HT1080 (cell line): ENCODE measurements around the gene ABCA5. TPM values are rescaled to one million over a fixed set of nuclear protein-coding genes. Genes with fewer than 3 reads are reported as not detected.
"Not testable (repeated sequence)": the region's sequence is repeated elsewhere in the genome, so short reads cannot be mapped to it uniquely, and the experiment has no call there.

Experiments
- DNase-seq: peaks from one replicate; pipeline ENCODE4 v3.0.0-alpha.2; 2015; ENCODE audit warnings: low read depth
- total RNA-seq: library from RNA; depleted of rRNA; stranded (reverse); fragments of >200 nt; shearing (Covaris generic); gene quantifications from 2 replicates; pipeline ENCODE4 v1.2.3, GENCODE V29; 2014

Gene ABCA5
- total RNA-seq, 1 experiment from 2014 or later = 0.64 TPM

DNA sequence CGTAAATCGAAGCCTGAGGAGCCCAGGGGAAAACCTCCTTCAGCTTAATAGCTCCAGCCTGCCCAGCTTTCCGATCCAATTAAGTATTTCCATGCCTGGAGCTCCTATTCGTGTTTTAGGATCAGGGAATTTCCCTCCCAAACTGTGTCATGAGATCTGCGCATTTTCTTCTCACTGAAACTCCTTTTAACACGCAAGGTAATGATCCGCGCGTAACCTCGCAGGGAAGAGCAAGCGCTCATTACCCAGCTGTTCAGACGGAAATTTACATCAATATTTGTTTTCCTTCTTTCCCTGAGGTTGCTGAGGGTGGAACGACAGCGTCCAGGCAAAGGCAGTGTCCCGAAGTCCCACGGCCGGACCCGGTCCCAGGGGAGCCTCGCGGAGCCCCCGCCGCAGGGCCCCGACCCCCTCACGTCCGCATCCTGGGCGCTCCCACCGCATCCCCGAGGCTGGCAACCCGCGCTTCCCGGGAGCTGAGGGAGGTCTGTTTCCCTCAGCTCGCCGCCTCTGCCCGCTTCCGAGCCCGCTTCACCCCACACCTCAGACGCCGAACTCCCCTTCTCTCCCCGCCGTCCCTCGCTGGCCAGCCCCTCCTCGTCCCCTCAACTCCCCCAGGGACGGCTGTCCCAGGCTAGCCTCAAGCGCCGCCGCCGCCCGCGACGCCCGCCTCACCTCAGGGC lies 415 bp downstream of the ABCA5 start:
- no peak for DNase-seq

DNA sequence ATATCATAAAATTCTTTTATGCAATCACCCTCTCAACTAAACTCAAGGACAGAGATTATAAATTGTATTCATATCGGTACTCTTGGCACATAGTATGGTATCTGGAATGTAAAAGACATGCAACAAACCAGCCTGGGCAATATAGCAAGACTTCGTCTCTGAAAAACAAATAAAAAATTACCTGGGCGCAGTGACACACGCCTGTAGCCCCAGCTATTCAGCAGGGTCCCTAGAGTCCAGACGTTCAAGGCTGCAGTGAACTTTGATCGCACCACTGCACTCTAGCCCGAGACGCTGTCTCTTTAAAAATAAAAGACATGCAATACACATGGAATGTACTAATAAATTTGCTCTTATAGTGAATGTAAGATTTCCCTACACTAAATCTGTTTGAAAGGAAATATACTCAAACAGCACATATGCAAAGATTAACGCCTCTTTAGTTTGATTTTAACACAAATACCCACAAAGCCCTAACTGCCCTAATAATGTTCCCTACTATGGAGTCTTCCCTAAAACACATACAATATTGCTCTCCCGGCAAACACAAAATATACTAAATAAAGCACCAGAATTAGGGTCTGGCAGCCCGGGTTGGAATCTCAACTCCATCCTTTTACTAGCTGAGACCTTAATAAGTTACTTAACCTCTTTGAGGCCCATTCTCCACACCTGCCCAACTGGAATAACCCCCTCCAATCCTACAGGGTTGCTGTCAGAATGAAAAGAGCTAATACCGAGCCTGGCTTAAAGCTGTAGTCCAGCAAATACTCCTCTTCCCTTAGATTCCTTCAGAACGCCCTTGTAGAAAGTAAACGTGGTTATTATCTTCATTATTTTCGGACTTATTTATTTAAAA lies 1.2 kb downstream of the ABCA5 start:
- no peak for DNase-seq

DNA sequence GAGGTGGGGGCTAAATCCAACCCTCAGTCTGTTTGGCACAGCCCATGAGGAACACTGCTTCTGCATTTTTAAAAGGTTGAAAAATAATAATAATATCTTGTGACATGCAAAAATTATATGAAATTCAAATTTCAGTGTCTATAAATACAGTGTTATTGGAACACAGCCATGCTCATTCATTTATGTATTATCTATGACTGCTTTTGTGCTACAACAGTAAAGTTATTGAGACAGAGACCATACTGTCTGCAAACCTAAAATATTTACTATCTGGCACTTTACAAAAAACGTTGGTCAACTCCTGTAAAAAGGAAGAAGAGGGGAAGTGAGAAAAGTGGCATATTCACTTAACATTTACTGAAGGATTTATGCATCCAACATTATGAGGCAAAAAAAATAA lies 3.1 kb downstream of the ABCA5 start:
- no peak for DNase-seq

DNA sequence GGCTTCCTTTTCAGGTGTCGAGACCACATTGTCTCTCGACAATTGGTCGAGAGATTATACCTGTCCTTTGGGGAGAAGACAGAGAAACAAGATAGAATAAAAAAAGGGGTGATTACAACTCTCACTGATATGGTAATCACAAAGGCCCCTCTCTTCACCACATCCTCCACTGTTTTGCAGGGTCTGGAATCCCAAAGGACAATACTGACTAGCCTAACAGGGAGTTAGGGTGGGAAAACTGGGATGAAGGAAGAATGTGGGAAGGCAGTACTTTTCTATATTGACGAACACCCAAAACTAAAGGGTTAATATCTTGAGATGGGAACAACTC lies 6.1 kb downstream of the ABCA5 start:
- DNase-seq = no peak

DNA sequence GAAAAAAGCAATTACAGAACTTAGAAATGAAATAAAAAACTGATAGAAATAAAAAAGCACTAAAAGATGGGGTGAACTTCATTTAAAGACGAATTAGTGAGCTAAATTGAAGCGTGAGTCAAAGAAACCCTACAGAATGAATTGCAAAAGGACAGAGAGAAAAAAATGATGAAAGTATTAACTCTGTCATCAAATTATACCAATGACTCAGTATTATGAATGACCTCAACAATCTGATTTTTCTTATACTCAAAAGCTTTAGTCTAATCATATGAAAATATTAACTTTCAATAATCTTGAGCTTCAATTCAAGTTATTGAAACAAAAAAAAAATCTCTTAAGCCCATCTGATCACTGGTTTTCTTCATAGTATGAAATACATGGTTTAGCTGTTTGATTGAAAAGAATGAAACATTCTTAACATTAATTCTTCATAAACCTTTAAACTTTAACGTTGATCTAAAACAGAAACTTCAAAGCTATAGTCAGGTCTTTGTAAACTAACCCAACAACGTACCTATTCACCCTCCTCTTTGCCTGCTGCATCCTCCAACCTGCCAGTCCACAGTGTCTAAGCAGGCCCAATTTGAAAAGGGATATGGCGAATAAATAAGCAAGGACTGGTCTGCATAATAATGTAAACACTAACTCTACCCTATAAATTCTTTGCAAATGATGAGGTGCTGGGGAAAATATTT lies 6.6 kb downstream of the ABCA5 start:
- no peak for DNase-seq

DNA sequence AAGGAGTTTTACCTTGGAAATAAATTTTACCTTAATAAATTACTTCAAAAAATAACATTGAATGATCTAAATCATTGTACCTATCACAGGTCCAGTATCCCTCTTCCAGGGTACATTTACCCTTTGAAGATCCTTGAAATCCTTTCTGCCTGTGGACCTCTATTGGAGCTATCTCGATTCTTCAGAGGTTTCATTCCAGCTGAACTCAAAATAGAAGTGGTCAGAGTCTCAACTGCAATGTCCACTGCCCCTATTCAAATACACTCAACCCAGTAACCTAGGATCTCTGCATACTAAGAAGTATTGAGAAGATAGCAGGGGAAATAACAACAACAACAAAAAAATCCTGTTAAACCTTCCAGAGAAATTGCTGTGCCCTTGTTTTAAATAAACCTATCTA lies 9.3 kb downstream of the ABCA5 start:
- DNase-seq = no peak

DNA sequence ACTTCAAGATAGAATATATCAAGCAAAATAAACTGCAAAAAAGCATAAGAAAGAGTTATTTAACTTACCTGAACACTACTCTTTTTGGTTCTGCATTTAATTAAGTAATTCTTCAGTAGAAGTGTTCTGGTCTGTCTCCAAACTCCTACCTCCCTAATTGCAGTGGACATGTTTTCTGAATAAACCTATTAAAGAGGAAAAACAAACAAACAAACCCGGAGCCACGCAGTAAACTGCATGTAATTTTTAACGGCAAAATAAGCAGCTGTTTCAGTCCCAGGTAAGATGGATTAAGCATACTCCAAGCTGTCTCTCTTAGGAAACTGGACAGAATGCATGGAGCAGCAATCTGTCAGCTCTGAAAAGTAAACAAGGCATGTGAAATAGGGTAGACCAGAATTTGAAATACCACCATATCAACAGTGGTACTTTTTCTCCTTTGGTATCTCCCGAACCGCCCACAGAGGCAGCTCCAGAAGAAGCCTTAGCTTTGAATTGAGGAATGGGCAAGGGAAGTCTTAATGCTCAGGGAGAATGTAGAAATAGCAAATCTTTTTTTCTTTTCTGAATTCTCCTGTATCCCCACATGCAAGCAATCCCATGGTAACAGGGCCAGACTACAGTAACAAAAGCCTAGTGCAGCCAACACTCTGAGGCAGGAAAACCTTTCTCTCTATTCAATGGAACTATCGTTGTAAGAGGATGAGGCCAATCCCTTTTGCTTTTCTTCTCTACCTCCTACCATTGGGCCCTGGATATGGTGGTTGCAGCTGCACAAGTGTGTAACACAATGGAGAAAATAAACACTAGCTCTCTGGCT lies 12.5 kb downstream of the ABCA5 start:
- DNase-seq = no peak

DNA sequence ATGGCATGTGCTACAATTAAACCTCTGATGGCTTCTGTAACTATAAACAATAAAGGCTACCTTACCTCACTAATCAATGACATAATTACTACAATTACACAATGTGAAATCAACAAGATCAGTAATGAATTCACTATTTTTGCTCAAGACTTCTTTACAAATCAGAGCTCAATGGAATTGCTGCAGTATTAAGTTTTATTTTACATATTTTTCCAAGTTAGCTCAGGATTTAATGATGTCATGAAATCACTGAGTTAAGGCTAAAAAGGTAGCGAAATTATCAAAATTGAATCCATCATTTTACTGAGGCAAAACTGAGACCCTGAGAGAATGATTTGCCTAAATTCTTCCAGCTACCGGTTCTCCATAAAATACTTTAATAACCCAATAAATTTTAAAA lies 21.8 kb downstream of the ABCA5 start:
- no peak for DNase-seq

DNA sequence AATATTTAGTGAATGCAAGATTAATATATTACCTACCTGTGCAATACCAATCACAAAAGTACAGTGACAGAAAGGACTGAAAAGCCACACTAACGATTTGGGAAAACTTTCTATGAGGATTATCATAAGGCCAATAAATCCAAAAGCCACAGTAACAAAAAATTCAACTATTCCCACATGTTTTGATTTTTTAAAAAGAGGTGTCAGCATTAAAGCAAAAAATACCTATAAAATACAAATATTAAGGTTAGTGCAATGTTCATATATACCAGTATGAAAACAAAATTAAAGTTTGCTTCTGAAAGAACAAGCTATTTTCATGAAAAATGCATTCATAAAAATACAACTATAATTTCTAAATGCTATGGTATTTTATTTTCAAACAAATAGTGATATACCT lies 24.3 kb downstream of the ABCA5 start:
- DNase-seq = no peak

DNA sequence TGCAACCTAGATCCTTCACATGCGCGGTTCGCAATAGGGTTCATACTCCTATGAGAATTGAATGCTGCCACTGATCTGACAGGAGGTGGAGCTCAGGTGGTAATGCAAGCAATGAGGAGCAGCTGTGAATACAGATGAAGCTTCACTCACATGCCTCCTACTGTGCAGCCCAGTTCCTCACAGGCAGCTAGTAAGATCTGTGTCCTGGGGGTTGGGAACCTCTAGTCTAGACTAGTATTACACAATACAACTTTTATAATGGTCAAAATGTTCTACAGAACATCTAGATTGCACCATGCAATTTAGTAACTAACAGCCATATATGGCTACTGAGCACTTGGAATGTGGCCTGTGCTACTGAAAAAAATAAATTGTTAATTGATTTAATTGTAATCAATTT lies 26.7 kb downstream of the ABCA5 start:
- DNase-seq = no peak

DNA sequence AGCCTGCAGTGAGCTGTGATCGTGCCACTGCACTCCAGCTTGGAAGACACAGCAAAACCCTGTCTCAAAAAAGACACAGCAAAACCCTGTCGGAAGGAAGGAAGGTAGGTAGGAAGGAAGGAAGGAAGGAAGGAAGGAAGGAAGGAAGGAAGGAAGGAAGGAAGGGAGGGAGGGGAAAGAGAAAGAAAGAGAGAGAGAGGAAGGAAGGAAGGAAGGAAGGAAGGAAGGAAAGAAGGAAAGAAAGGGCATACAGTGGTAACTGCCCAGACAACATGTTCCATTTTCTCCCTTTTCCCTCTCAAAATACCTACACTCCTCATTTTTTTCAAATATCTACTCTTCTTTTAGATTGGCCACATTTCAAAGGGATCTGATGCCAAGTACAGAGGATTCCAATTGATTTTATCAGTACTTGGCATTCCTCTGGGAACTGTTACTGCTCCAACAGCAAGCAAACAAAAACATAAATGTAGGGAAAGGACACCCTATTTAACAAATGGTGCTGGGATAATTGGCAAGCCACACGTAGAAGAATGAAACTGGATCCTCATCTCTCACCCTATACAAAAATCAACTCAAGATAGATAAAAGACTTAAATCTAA lies 28.7 kb downstream of the ABCA5 start:
- not testable (repeated sequence) for DNase-seq

DNA sequence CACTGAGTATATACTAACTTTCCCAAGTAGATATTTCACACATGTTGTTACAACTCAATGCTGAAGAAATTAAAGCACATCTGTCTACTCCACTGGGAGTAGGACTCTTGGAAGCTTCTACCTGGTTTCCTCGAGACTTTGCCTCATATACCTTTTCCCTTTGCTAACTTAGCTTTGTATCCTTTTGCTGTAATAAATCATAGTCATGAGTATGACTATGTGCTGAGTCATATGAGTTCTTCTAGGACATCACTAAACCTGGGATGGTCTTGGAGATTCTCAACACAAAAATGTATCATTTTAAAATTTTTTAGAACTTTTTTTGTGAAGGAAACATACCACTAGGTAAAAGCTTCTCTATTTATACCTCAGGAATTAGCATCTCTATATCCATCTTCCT lies 39.8 kb downstream of the ABCA5 start:
- peak; percentile 48 for DNase-seq

DNA sequence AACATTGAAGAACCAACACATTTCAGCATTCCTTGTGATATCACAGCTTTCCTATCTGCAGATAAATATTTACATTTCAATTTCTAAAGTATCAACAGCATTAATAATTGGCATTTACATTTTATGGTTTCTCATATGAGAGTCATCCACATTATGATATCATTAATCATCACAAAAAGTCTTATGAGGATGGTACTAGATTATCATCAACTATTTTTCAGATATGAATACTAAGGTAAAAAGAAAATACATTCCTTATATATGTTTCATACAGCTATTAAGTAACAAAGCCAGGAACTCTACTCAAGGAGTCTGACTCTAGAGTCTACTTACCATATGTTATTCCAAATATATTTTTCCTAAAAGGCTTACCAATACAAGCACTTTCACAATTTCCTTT lies 40.7 kb downstream of the ABCA5 start:
- no peak for DNase-seq

DNA sequence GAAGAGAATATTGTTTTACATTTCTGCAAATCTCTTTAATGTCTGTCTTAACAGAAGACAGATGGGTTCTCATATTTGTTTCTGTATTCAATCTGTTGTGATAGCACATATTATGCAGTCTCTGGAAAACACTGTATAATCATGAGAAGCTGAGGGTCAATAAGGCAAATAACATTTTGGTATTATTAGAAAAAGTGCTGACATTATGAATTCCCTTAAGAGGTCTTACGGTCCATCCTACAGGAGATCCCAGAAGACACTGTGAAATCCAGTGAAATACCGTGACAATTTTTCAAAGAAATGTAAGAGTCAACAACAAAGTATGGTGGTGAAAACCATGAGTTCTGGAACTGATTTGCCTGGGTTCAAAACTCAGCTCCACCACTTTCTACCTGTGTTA lies 42.3 kb downstream of the ABCA5 start:
- no peak for DNase-seq

DNA sequence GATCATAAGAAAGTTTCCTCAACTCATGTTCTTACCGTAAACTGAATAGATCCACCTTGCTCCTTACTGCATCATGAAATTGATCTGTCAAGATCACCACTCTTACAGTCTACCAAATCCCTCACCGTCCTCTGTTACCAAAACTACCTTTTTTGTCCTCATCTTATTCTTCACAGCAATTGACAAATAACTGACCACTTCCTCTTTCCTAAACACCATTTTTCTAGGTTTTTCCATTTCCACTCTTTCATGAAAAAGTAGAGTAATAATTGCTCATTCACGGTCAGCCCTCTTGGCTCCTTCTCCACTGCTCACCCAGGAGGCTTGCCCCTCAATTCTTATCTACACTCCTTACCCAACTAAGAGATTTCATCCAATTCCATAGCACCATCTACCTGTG lies 44.9 kb downstream of the ABCA5 start:
- no peak for DNase-seq

DNA sequence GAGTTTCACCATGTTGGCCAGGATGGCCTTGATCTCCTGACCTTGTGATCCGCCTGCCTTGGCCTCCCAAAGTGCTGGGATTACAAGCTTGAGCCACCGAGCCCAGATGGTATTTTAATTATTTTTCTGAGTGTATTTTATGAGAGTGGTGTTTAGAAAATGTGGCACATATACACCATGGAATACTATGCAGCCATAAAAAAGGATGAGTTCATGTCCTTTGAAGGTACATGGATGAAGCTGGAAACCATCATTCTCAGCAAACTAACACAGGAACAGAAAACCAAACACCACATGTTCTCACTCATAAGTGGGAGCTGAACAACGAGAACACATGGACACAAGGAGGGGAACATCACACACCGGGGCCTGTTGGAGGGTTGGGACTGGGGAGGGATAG lies 50.7 kb downstream of the ABCA5 start:
- not testable (repeated sequence) for DNase-seq

DNA sequence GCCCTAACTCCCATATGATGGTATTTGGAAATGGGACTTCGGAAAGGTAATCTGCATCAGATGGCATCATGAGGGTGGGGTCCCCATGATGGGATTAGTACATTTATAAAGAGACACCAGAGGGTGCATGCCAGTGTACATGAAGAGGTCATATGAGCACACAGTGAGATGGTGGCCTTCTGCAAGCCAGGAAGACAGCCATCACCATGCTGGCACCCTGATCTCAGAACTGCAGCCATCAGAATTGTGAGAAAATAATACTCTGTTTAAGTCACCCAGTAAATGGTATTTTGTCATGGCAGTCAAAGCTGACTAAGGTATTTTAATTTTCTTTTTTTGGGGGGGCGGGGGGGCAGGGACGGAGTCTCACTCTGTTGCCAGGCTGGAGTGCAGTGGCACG lies 51.2 kb downstream of the ABCA5 start:
- DNase-seq = no peak

DNA sequence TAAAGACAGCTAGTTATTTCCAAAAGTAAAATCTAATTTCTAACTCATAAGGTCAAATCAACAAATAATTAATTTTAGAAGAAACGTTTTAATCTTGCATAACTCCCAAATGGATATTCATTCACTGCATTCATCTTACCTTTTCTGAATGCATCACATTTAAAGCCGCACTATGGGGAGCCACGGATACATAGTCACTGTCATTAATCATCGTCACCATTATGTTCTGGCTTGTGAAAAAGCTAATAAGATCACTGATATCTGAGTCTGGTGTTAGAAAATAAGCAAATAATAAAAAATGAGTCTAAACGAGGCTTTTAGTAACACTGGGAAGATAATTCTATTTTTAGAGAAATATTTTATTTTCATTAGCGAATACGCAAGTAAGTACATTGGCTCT lies 55.9 kb downstream of the ABCA5 start:
- DNase-seq = no peak

DNA sequence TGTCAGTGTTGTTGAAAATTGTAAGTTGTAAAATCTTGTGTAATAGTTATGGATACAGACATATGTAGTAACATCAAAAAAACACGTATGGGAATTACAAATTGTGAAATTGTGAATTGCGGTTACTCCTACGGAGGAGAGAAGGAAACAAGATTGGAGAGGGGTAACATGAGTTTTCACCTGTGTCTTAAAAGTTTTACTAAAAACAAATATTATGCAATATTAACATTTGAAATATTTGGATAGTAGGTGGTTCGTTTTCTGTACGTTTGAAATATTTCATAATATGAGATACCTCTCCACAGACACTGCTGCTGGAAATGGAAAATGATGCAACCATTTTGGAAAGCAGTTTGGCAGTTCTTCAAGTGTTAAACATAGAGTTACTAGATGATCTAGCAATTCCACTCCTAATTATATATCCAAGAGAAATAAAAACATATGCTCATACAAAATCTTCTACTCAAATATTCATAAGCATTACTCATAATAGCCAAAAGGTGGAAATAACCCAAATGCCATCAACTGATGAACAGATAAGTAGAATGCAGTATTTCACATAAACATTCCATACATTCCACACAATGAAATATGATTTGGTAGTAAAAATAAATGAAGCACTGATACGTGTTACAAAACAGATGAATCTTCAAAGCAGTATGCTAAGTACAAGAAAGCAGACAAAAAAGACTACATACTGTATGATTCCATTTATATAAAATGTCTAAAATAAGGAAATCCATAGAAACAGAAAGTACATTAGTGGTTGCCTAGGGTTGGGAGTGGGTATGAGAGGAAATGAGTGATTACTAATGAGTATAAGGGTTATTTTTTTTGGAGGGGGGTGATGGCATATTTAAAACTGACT lies 57.6 kb downstream of the ABCA5 start:
- peak; percentile 38 for DNase-seq

DNA sequence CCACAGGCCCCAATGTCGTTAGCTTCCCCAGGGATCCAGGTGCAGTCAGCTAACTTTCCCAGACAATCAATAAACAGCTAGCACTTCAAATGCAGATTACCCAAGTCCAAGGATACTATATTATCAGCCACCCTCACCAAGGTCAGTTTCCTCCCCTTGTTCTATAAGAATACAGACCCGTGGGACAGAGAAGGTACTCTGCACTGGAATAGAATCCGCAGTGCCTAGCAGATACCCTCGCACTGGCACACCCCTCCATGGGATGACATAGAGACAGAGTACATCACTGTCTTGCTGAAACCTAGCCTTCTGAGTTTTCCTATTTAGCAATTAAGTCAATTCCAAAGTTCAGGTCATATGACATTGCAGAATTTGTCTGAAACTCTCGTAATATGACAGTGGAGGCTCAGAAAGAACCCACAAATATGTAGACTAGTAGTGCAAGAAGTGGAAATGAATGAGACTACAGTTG lies 58.4 kb downstream of the ABCA5 start:
- no peak for DNase-seq
